RWPE2 (cell line): ENCODE measurements around the gene TACC2.

Experiments
- ATAC-seq: fragments of 200-7000 bp; cut with Tn5 transposase; 3 replicates; pipeline ENCODE4 v1.9.1; 2021; ENCODE audit warnings: low read depth
- DNase-seq: peaks from one replicate; pipeline ENCODE4 v3.0.0-alpha.2; 2020; ENCODE audit warnings: low spot score
- H3K27ac ChIP-seq: fragments of 450-650 bp; 2 replicates; pipeline ENCODE4 v1.5.1; 2017; ENCODE audit warnings: mild to moderate bottlenecking; ENCODE audit not compliant: poor library complexity, severe bottlenecking
- H3K27me3 ChIP-seq: fragments of 250-450 bp; sonication (Bioruptor Pico); 2 replicates; pipeline ENCODE4 v1.5.1; 2021; ENCODE audit warnings: mild to moderate bottlenecking, moderate library complexity; ENCODE audit not compliant: insufficient read depth, poor library complexity, severe bottlenecking
- H3K36me3 ChIP-seq: fragments of 250-450 bp; sonication (Bioruptor Pico); 2 replicates; pipeline ENCODE4 v1.5.1; 2020; ENCODE audit warnings: low read depth, mild to moderate bottlenecking, moderate library complexity
- H3K4me1 ChIP-seq: fragments of 250-450 bp; sonication (Bioruptor Pico); 2 replicates; pipeline ENCODE4 v1.5.1; 2021; ENCODE audit warnings: mild to moderate bottlenecking, moderate library complexity; ENCODE audit not compliant: insufficient read depth, poor library complexity, severe bottlenecking
- H3K4me3 ChIP-seq: fragments of 250-450 bp; sonication (Bioruptor Pico); 2 replicates; pipeline ENCODE4 v1.5.1; 2021; ENCODE audit warnings: mild to moderate bottlenecking, moderate library complexity; ENCODE audit not compliant: severe bottlenecking
- H3K9me3 ChIP-seq: fragments of 250-450 bp; sonication (Bioruptor Pico); 2 replicates; pipeline ENCODE4 v1.5.1; 2021; ENCODE audit warnings: mild to moderate bottlenecking, moderate library complexity; ENCODE audit not compliant: severe bottlenecking
- TF ChIP-seq, protein P1 (sequence below): fragments of 450-650 bp; IDR thresholded peaks from one replicate; pipeline ENCODE4 v1.5.1; 2017; ENCODE audit warnings: mild to moderate bottlenecking, moderate library complexity; ENCODE audit not compliant: poor library complexity, severe bottlenecking

TACC2 gene

DNA sequence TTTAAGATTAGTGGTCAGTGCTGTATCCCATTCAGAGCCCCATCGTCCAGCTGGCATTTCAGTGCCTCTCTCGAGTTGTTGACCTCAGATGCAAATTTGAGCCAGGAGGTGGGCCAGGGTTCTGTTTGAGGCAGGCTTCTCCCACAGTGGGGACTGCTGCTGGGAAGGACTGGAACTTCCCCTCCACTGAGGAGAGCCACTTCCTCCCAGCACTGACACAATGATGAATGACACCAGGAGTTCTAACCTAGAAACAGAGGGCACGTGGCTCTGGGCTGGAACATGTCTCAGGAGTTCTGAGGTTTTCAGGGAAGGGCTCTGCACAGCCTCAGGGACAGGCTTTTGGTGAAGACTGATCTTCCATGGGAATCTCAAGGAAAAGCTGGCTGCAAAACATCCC is 263.8 kb downstream of the TACC2 start:
- H3K4me3 ChIP-seq, result no peak overlapping the region
- TF ChIP-seq, protein P1, sequence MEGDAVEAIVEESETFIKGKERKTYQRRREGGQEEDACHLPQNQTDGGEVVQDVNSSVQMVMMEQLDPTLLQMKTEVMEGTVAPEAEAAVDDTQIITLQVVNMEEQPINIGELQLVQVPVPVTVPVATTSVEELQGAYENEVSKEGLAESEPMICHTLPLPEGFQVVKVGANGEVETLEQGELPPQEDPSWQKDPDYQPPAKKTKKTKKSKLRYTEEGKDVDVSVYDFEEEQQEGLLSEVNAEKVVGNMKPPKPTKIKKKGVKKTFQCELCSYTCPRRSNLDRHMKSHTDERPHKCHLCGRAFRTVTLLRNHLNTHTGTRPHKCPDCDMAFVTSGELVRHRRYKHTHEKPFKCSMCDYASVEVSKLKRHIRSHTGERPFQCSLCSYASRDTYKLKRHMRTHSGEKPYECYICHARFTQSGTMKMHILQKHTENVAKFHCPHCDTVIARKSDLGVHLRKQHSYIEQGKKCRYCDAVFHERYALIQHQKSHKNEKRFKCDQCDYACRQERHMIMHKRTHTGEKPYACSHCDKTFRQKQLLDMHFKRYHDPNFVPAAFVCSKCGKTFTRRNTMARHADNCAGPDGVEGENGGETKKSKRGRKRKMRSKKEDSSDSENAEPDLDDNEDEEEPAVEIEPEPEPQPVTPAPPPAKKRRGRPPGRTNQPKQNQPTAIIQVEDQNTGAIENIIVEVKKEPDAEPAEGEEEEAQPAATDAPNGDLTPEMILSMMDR, result no peak
- DNase-seq (no peak), ATAC-seq (no peak)
- H3K36me3 ChIP-seq, result peaks cover 12% of the 10 kb centered on the region
- H3K27me3 ChIP-seq, result no peaks in the 10 kb centered on the region
- no peaks in the 10 kb centered on the region for H3K9me3 ChIP-seq
- H3K27ac ChIP-seq, result no peak overlapping the region
- H3K4me1 ChIP-seq, result no peaks in the 10 kb centered on the region

DNA sequence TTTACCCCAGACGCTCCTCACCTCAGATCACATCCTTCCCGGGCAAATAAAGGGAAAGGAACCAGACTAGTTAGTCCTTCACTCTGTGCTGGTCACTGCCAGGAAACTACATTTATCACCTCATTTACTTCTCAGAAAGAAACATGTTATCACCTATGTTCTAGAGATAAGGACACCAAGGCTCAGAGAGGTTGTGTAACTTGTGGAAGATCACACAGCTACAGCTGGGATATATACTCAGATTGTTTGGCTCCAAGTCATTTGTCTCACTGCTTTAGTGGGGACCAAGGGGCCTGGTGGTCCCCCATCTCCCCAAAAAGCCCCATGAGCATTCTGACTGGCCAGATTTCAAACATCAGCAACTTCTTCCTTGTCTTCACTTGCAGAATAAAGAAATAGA is 264.6 kb downstream of the TACC2 start:
- peaks cover 12% of the 10 kb centered on the region for H3K36me3 ChIP-seq
- H3K27me3 ChIP-seq, result no peaks in the 10 kb centered on the region
- no peak overlapping the region for H3K4me3 ChIP-seq
- TF ChIP-seq, protein P1, result no peak
- DNase-seq (no peak), ATAC-seq (no peak)
- no peaks in the 10 kb centered on the region for H3K4me1 ChIP-seq
- no peak overlapping the region for H3K27ac ChIP-seq
- H3K9me3 ChIP-seq, result no peaks in the 10 kb centered on the region

DNA sequence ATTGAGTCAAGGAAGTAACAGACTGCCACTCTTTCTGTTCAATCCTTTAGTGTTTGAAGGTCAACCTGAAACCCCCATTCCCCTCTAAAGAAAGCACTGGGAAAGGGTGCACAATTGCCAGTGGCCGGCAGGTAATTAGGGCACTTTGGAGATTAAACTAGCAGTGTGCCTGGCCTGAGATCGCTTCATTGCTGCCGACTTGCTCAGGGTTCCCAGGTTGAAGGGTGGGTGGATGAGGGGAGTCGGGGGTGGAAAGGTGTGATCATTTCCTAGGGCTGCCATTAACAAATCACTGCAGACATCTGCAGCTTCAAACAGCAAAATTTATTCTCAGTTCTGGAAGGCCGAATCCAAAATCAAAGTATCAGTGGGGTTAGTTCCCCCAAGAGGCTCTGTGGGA is 265.9 kb downstream of the TACC2 start:
- Histone ChIP-seq H3K27ac (no peak overlapping the region), H3K4me1 (no peaks in the 10 kb centered on the region), H3K36me3 (peaks cover 9% of the 10 kb centered on the region), H3K27me3 (no peaks in the 10 kb centered on the region), H3K4me3 (no peak overlapping the region), H3K9me3 (no peaks in the 10 kb centered on the region)
- TF ChIP-seq, protein P1, result no peak
- DNase-seq (no peak), ATAC-seq (no peak)

DNA sequence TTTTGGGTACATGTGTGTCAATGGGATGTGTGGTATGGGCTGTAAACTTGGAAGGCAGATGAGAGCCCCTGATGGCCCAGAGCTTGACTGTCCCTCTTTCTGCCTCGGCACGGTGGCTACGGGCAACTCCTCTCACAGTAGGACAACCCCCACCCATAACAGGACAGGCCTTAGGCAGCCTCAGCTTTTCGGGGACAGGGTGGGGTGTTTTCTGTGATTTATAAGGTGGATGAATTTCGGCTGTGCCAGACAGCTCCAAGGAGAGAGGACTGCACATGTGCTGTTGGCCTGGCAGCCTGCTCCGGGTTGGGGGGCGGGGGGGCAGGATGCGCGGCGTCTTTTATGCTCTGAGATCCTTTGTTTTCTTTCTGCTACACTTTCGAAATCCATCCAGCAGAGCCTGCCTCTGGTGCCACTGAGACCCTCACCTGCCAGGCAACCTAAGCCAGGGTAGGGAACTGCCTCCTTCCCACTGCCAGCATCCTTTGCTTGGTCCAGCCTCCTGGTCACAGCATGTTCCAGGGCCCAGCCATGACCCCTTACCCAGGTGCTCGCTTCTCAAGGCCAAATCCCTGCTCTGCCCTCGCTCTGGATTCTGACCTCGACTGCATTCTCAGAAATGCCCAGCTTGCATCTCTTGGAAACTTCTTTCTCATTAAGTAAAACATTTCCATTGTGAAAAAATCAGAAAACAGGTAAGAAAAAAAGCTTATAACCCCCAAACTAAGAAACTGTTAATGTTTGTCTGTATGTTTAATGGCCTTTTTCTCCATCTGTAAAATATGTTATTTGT is 266.7 kb downstream of the TACC2 start:
- no peak overlapping the region for H3K27ac ChIP-seq
- H3K9me3 ChIP-seq, result no peaks in the 10 kb centered on the region
- DNase-seq (no peak), ATAC-seq (no peak)
- no peaks in the 10 kb centered on the region for H3K27me3 ChIP-seq
- TF ChIP-seq, protein P1, result no peak
- H3K4me3 ChIP-seq, result no peak overlapping the region
- no peaks in the 10 kb centered on the region for H3K4me1 ChIP-seq
- peaks cover 9% of the 10 kb centered on the region for H3K36me3 ChIP-seq

DNA sequence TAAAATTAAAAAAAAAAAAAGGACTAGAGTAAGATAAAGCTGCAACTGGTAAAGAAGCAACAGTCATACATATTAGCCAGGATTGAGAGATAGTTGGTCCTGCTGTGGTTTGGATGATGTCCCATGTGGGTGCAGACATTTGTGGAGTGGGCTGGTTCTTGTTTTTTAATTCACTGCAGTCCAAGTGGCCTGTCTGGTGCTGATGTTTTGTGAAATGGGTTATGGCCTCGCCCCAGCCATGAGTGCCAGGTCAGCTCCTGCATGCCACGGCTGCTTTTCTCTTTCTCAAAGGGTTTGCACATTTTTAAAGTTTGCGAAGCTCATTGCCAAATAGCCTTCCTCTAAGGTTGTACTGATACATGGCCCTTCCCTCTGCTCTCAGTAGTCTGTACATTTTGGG is 268.1 kb downstream of the TACC2 start:
- H3K9me3 ChIP-seq, result no peaks in the 10 kb centered on the region
- no peak for ATAC-seq
- no peak for DNase-seq
- H3K4me3 ChIP-seq, result no peak overlapping the region
- H3K27me3 ChIP-seq, result no peaks in the 10 kb centered on the region
- H3K27ac ChIP-seq, result no peak overlapping the region
- no peaks in the 10 kb centered on the region for H3K4me1 ChIP-seq
- peaks cover 9% of the 10 kb centered on the region for H3K36me3 ChIP-seq
- TF ChIP-seq, protein P1, result no peak
